ENCODE results near the gene TUBA1A.
"Not testable (repeated sequence)": the region's sequence is repeated elsewhere in the genome, so short reads cannot be mapped to it uniquely, and the experiment has no call there.

TUBA1A gene

DNA sequence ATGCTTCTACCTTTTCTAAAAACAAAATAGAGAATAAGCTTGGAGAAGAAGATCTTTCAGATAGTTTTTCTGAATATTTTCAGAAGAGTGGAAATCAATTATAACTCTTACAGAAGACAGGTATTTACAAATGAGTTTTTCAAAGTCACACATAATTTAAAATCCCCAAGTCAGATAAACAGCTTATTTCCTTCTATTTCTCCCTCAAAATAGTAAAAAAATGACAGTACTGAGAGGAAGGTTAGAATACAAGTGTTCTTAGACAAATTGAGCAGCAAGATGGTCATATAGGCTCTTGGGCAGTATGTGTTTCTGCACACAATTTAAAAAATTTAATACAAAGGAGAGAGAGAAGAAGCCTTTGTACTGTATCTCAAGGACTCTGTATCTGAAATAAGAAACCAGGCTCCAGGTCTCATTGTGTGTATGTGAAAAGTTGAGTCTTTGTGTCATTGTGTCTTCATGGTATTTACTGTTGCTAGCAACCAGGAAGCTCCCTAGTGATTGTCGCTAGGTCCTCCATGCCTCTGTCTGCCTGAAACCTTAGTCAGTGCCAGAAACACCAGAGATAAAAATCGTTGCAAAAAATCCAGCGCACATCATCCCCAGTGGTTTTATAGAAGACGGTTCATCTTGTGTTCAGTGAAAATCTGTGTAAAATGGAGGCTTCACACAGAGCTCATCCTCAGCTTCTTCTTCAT lies 12.9 kb upstream of the TUBA1A start:
- DNase-seq (ENCODE audit: low read depth in 2 of 2): no peak

GRCh38 chr12:49200919-49201594 lies 12.2 kb upstream of the TUBA1A start:
- DNase-seq (ENCODE audit: low read depth in 2 of 2): no peak

DNA sequence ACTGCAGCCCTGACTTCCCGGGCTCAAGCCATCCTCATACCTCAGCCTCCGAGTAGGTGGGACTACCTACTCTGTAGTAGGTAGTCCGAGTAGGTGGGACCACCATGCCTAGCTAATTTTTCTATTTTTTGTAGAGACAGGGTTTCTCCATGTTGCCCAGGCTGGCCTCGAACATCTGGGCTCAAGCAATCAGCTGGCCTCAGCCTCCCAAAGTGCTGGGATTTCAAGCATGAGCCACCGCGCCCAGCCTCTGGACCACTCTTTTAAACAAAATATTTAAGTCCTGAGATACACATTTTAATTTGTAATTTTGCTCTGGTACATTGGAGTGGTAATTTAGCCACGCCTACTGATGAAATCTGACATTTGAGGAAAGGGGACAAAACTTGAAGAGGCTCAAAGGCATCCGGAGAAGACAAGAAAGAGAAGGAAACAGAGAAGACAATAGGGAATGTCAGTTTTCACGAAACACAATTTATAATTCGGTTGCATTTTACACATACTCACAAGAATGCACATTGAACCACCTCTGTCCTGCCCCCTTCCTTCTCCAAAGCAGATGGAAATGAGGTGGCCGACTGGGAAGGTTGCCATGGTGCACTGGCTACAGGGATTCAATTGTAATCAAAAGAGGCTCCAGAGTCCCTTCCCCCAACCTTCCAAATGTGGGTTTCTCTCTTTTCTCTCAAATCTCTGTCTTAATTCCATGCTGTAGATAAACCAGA lies 9.7 kb upstream of the TUBA1A start:
- DNase-seq (ENCODE audit: low read depth in 2 of 2): no peak

DNA sequence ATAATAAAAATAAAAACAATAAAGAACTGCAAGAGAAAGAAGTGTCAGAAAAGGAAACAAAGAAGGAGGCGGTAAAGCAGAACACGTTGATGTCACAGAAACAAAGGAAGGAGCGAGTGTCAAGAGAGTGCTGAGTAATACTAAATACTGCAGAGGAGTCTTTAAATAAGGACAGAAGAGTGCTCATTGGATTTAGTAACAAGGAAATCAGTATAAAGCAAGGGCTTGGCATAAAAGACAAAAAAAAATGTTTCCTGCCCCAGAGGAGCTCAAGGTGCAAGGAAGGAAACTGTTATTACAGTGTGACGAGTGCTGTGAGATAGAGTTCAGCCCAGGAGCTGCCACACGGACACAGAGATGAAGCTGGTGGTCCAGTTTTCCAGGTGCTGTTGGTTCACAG lies 8.4 kb upstream of the TUBA1A start:
- DNase-seq (ENCODE audit: low read depth in 2 of 2): no peak

DNA sequence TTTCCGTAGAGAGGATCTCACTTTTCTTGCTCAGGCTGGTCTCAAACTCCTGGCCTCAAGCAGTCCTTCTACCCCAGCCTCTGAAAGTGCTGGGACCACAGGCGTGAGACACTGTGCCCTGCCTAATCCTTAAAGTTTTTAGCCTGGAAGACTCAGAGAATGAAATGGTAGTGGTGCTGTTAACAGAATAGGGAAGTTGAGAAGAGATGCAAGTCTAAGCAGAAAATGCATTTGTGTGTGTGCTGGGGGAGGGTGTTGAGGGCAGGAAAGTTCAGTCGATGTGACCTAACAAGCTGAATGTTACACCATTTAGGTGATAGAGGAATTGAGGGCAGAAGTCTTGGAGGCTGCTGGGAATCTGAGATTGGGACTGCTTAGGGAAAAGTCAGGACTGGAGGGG lies 6.9 kb upstream of the TUBA1A start:
- no peak for DNase-seq (ENCODE audit: low read depth in 2 of 2)

DNA sequence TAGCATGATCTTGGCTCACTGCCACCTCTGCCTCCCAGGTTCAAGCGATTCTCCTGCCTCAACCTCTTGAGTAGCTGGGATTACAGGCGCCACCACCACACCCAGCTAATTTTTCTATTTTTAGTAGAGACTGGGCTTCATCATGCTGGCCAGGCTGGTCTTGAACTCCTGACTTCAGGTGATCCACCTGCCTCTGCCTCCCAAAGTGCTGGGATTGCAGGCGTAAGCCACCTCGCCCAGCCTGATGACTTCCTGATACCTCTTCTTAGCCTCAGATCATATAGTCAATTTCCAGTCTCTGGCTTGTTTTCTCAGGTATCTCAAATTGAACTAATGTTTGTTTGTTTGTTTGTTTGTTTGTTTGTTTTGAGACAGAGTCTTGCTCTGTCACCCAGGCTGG lies 4.9 kb upstream of the TUBA1A start:
- DNase-seq (ENCODE audit: low read depth in 2 of 2): not testable (repeated sequence)

DNA sequence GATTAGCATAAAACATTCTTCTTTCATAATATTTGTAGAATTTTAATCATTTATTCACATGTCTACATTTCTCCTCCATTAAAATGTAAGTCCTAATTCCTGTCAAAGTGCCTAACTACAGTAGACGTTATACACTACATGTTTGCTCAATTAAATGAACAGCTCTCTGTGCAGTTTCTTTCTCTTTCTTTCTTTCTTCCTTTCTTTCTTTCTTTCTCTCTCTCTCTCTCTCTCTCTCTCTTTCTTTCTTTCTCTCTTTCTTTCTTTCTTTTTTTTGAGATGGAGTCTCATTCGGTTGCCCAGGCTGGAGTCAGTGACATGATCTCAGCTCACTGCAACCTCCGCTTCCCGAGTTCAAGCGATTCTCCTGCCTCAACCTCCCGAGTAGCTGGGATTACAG lies 2.6 kb upstream of the TUBA1A start:
- DNase-seq (ENCODE audit: low read depth in 2 of 2): not testable (repeated sequence)

DNA sequence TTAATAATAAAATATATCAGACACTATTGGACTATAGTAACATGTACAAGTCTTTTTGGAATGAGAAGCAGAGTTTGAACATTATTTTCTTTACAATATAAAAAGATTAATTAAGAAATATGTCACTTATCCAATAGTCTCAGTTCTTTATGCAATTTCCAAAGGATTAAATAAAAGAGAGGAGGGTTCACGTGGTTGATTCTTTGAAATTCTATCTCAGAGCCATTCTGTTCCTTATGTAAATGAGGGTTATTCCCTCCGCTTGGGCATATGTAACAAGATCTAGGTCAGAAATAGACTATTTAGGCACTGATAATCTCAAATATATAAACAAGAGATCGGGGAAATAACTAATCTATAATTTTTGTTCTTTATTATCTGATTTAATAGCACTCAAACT lies 2.1 kb upstream of the TUBA1A start:
- DNase-seq (ENCODE audit: low read depth in 2 of 2): no peak

DNA sequence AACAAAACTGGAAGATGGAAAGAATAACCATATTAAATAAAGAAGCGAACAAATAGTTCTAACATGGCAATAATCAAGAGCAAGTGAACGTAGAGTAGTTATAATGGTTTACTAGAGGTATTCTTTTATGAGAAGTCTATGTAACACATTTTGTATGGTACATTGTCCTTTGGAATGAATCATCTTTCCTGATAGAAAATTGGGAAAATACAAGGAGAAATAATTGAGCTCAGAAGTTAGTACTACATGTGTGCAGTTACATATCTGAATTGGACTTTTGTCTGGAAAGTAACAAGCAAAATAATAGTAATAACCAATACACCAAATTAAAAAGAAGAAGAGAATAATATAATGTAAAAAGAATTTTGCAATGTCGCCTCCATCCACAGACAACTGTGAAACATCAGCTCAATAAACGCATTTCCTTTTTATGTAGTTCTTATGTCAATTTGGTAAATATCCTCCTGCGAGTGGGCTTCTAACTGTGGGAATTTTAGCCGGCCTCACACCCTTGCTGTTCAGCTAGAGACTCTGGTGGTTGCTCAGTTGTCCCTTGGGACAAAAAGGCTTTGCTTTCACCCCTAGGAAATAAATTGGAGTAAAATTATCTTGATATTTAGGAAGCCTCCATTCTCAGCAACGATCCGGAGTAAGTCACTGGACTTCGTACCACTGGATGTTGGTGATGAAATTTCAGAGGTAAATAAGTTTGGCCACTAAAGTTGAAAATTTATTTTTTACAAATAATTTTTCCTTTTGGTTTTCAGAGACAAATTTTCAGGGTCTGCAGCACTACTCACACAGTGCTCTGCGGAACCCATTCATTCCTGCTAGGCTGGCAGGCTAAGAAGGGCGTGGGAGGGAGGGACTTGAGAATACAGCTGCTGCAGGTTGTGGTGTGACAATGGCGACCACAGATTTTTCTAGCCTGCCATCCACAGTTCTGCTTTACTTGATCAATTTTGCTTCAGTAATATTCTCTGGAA lies 1.1 kb upstream of the TUBA1A start:
- DNase-seq (ENCODE audit: low read depth in 2 of 2): no peak

GRCh38 chr12:49188201-49188915 lies 522 bp downstream of the TUBA1A start:
- peak; percentile 42 to 62 for DNase-seq (ENCODE audit: low read depth in 2 of 2)

DNA sequence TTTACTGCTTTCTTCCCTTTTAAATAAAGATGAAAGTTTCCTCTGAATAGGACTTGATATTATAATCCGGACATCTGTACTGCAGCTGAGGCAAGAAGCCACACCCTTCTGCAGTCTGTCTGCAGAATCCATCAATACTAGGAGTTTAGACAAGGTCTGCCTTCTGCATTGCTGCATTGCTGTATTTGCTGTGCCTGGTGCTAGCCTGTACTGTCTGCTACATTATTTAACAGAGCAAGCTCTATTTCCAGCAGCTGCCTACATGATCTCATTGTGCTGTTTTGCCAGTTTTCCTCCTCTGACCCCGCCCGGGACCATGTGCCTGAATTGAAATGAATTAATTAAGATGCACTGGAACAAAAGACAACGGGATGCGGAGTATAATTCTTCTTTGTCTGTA lies 1.7 kb downstream of the TUBA1A start:
- no peak for DNase-seq (ENCODE audit: low read depth in 2 of 2)

GRCh38 chr12:49186307-49186706 lies 2.6 kb downstream of the TUBA1A start:
- not testable (repeated sequence) for DNase-seq (ENCODE audit: low read depth in 2 of 2)

GRCh38 chr12:49184697-49185096 lies 4.2 kb downstream of the TUBA1A start:
- not testable (repeated sequence) for DNase-seq (ENCODE audit: low read depth in 2 of 2)

GRCh38 chr12:49183214-49183950 lies 5.5 kb downstream of the TUBA1A start:
- DNase-seq (ENCODE audit: low read depth in 2 of 2): not testable (repeated sequence)

DNA sequence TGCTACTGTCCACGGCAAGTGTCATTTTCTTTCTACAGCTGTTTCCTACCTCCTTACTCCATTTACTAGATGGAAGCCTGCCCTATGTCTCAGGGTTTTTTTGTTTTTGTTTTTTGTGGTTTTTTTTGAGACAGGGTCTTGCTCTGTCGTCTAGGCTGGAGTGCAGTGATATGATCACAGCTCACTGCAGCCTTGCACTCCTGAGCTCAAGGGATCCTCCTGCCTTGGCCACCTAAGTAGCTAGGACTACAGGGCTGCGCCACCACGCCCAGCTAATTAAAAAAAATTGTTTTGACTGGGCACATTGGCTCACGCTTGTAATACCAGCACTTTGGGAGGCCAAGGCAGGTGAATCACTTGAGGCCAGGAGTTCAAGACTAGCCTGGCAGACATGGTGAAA lies 14.7 kb downstream of the TUBA1A start:
- no peak for DNase-seq (ENCODE audit: low read depth in 2 of 2)

- DNase-seq (ENCODE audit: low read depth in 2 of 2): no peak
Measured at GRCh38 chr12:49170924-49171323, 18.0 kb downstream of the TUBA1A start.

DNA sequence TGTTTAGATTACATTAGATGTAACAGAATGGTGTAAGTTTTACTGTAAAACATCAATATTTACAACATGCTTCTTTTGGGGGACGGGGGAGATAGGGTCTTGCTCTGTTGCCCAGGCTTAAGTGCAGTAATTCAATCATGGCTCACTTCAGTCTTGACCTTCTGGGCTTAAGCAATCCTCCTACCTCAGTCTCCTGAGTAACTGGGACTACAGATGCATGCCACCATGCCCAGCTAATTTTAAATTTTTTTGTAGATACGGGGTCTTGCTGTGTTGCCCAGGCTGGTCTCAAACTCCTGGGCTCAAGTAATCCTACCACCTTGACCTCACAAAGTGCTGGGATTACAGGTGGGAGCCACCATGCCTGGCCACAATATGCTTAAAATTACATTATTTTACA lies 23.8 kb downstream of the TUBA1A start:
- DNase-seq (ENCODE audit: low read depth in 2 of 2): no peak

DNA sequence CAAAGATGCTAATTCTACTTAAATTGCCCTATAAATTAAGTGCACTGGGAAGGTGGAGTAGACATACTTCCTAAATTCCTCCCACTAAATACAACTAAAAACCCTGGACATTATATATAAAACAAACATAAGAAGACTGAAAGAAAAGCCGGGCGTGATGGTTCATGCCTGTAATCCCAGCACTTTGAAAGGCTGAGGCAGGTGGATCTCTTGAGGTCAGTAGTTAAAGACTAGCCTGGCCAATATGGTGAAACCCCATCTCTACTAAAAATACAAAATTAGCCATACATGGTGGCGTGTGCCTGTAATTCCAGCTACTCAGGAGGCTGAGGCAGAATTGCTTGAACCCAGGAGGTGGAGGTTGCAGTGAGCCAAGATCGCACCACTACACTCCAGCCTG lies 27.0 kb downstream of the TUBA1A start:
- not testable (repeated sequence) for DNase-seq (ENCODE audit: low read depth in 2 of 2)

- no peak for DNase-seq (ENCODE audit: low read depth in 2 of 2)
Measured at GRCh38 chr12:49161092-49161795, 27.6 kb downstream of the TUBA1A start.

GRCh38 chr12:49160399-49160798 lies 28.5 kb downstream of the TUBA1A start:
- DNase-seq (ENCODE audit: low read depth in 2 of 2): no peak

Data from stimulated activated CD8-positive, alpha-beta memory T cell treated with anti-CD3 and anti-CD28 coated beads, Interleukin-2, amount 100 ng/mL, for 1 hour (primary cell).